ENCODE measurements around the gene DUSP15. TPM values are rescaled to one million over a fixed set of nuclear protein-coding genes. Genes with fewer than 3 reads are reported as not detected.
"Not testable (repeated sequence)": the region's sequence is repeated elsewhere in the genome, so short reads cannot be mapped to it uniquely, and the experiment has no call there.

The DUSP15 gene
- total RNA-seq, 1 donor from 2014 or later, result 13.2 TPM

GRCh38 chr20:31833130-31833930 lies 37.0 kb downstream of the DUSP15 start:
- H3K27ac Mint-ChIP-seq, result peak overlapping the region; percentile 13
- H3K9me3 Mint-ChIP-seq (ENCODE audit: low read depth), result no peaks in the 10 kb centered on the region
- H3K4me3 Mint-ChIP-seq (ENCODE audit: low read depth), result no peak overlapping the region
- no peaks in the 10 kb centered on the region for H3K27me3 Mint-ChIP-seq
- peak; percentile 98 for TF ChIP-seq CTCF (IDR thresholded peaks at IDR 0.05; ENCODE audit: unreplicated experiment)
- H3K4me1 Mint-ChIP-seq (ENCODE audit: low read depth), result peaks cover 6% of the 10 kb centered on the region
- DNase-seq (ENCODE audit: low spot score, unreplicated experiment), result peak; percentile 90
- H3K36me3 Mint-ChIP-seq (ENCODE audit: insufficient read depth), result no peaks in the 10 kb centered on the region

- H3K4me3 Mint-ChIP-seq (ENCODE audit: low read depth), result no peak overlapping the region
- TF ChIP-seq CTCF (IDR thresholded peaks at IDR 0.05; ENCODE audit: unreplicated experiment), result no peak
Measured at GRCh38 chr20:31831771-31832306, 38.5 kb downstream of the DUSP15 start.

GRCh38 chr20:31831211-31831610 lies 39.1 kb downstream of the DUSP15 start:
- peaks cover 6% of the 10 kb centered on the region for H3K4me1 Mint-ChIP-seq (ENCODE audit: low read depth)
- no peak for DNase-seq (ENCODE audit: low spot score, unreplicated experiment)
- no peaks in the 10 kb centered on the region for H3K36me3 Mint-ChIP-seq (ENCODE audit: insufficient read depth)
- no peak overlapping the region for H3K27ac Mint-ChIP-seq
- H3K9me3 Mint-ChIP-seq (ENCODE audit: low read depth), result no peaks in the 10 kb centered on the region
- no peak for TF ChIP-seq CTCF (IDR thresholded peaks at IDR 0.05; ENCODE audit: unreplicated experiment)
- no peaks in the 10 kb centered on the region for H3K27me3 Mint-ChIP-seq
- H3K4me3 Mint-ChIP-seq (ENCODE audit: low read depth), result no peak overlapping the region

More at GRCh38 chr20:31831771-31832306, 38.5 kb downstream of the DUSP15 start:
- Mint-ChIP-seq H3K9me3 (ENCODE audit: low read depth) (no peaks in the 10 kb centered on the region), H3K27ac (peak overlapping the region; percentile 58), H3K4me1 (ENCODE audit: low read depth) (peaks cover 6% of the 10 kb centered on the region), H3K27me3 (no peaks in the 10 kb centered on the region), H3K36me3 (ENCODE audit: insufficient read depth) (no peaks in the 10 kb centered on the region)
- no peak for DNase-seq (ENCODE audit: low spot score, unreplicated experiment)

GRCh38 chr20:31830406-31830981 lies 39.8 kb downstream of the DUSP15 start:
- no peak for DNase-seq (ENCODE audit: low spot score, unreplicated experiment)
- H3K27ac Mint-ChIP-seq, result no peak overlapping the region
- TF ChIP-seq CTCF (IDR thresholded peaks at IDR 0.05; ENCODE audit: unreplicated experiment), result no peak
- H3K4me3 Mint-ChIP-seq (ENCODE audit: low read depth), result no peak overlapping the region
- H3K36me3 Mint-ChIP-seq (ENCODE audit: insufficient read depth), result no peaks in the 10 kb centered on the region
- no peaks in the 10 kb centered on the region for H3K27me3 Mint-ChIP-seq
- H3K9me3 Mint-ChIP-seq (ENCODE audit: low read depth), result no peaks in the 10 kb centered on the region
- H3K4me1 Mint-ChIP-seq (ENCODE audit: low read depth), result peaks cover 6% of the 10 kb centered on the region

GRCh38 chr20:31829731-31830130 lies 40.6 kb downstream of the DUSP15 start:
- Mint-ChIP-seq H3K36me3 (ENCODE audit: insufficient read depth) (no peaks in the 10 kb centered on the region), H3K4me3 (ENCODE audit: low read depth) (no peak overlapping the region), H3K4me1 (ENCODE audit: low read depth) (peaks cover 3% of the 10 kb centered on the region), H3K27ac (no peak overlapping the region), H3K9me3 (ENCODE audit: low read depth) (no peaks in the 10 kb centered on the region), H3K27me3 (no peaks in the 10 kb centered on the region)
- DNase-seq (ENCODE audit: low spot score, unreplicated experiment), result no peak
- TF ChIP-seq CTCF (IDR thresholded peaks at IDR 0.05; ENCODE audit: unreplicated experiment), result no peak

- H3K27me3 Mint-ChIP-seq; H3K36me3 Mint-ChIP-seq (ENCODE audit: insufficient read depth); H3K4me1 Mint-ChIP-seq (ENCODE audit: low read depth); DNase-seq (ENCODE audit: low spot score, unreplicated experiment); H3K27ac Mint-ChIP-seq; H3K9me3 Mint-ChIP-seq (ENCODE audit: low read depth); H3K4me3 Mint-ChIP-seq (ENCODE audit: low read depth): not testable (repeated sequence)
Measured at GRCh38 chr20:31828016-31828415, 42.3 kb downstream of the DUSP15 start.

Measured in progenitor cell of endocrine pancreas (in vitro differentiated cells).